K562 (cell line): ENCODE data around the gene ADRA2B. TPM values are rescaled to one million over a fixed set of nuclear protein-coding genes. Genes with fewer than 3 reads are reported as not detected.

Experiments
- ATAC-seq: fragments of 200-7000 bp; cut with Tn5 transposase; 3 replicates; pipeline ENCODE4 v1.9.1; 2020; ENCODE audit warnings: moderate library complexity
- BruUV-seq: library from RNA; stranded (reverse); fragments of 400-500 nt; replicated peaks from 2 replicates; lab custom pipeline; 2021; lab: Mats Ljungman, UMichigan
- CTCF ChIA-PET: fragments of 300-600 bp; formaldehyde crosslinking; extraction: SDS; loops from one replicate; lab custom pipeline; 2021; ENCODE audit warnings: low intra/inter-chr PET ratio; lab: Yijun Ruan, JAX
- POLR2A ChIA-PET: fragments of 300-600, 350-650 bp; sonication (Branson Sonifier 250); formaldehyde crosslinking; extraction: SDS; loops from one replicate; lab custom pipeline; 2021; ENCODE audit warnings: antibody characterized with exemption, inconsistent platforms; lab: Yijun Ruan, JAX
- DNase-seq, 4 experiments: peaks; one replicate each; pipeline versions ENCODE4 v3.0.0 to v3.0.0-alpha.2; 2011 to 2018; ENCODE audit warnings: low spot score in 3 of 4, mixed read lengths in 3 of 4; ENCODE audit errors: extremely low read depth in 1 of 4
- FAIRE-seq: peaks from 2 replicates; lab custom pipeline; 2011; peaks lifted over from hg19 to GRCh38; lab: Jason Lieb, UNC
- H2AFZ ChIP-seq: 2 replicates; pipeline ENCODE4 v1.6.0; 2011; ENCODE audit warnings: low read depth, low read length, control low read depth, inconsistent platforms
- H3K27ac ChIP-seq: fragments of 200-600 bp; 3 replicates; pipeline ENCODE4 v1.8.0; 2011; ENCODE audit warnings: low read depth, mild to moderate bottlenecking, control low read depth, inconsistent platforms, low read length, moderate library complexity, mixed read lengths; ENCODE audit errors: extremely low read depth
- H3K27me3 ChIP-seq, 2 experiments: fragments of 300-600 bp in 1 of 2; 2 replicates in 1 of 2; 3 replicates in 1 of 2; pipeline versions ENCODE4 v1.6.0 to v1.8.0; 2011; ENCODE audit warnings: inconsistent platforms in 2 of 2, low read length in 2 of 2, mild to moderate bottlenecking in 1 of 2, mixed read lengths in 1 of 2, moderate library complexity in 1 of 2; ENCODE audit not compliant: control insufficient read depth in 2 of 2, insufficient read depth in 2 of 2
- H3K36me3 ChIP-seq: fragments of 300-600 bp; 3 replicates; pipeline ENCODE4 v1.8.0; 2011; ENCODE audit warnings: mild to moderate bottlenecking, low read length, inconsistent platforms; ENCODE audit not compliant: control insufficient read depth, insufficient read depth
- H3K4me1 ChIP-seq, 2 experiments: fragments of 200-600 bp in 1 of 2; replicated peaks in 1 of 2; 2 replicates in 1 of 2; 3 replicates in 1 of 2; pipeline versions ENCODE4 v1.5.1 to v1.8.0; 2011; ENCODE audit warnings: inconsistent platforms in 2 of 2, low read length in 2 of 2, mild to moderate bottlenecking in 1 of 2, mixed read lengths in 1 of 2, moderate library complexity in 1 of 2; ENCODE audit not compliant: control insufficient read depth in 2 of 2, insufficient read depth in 2 of 2
- H3K4me2 ChIP-seq: 2 replicates; pipeline ENCODE4 v1.6.1; 2011; ENCODE audit warnings: low read length, control low read depth, inconsistent platforms, mixed read lengths; ENCODE audit not compliant: insufficient read depth
- H3K4me3 ChIP-seq: fragments of 200-600 bp; sonication (generic), shearing (Covaris generic); 2 replicates; pipeline ENCODE4 v1.5.1; 2016; ENCODE audit warnings: control low read depth, inconsistent platforms
- H3K79me2 ChIP-seq: fragments of 200-600 bp; 3 replicates; pipeline ENCODE4 v1.8.0; 2011; ENCODE audit warnings: low read length, inconsistent platforms; ENCODE audit not compliant: control insufficient read depth, insufficient read depth
- H3K9ac ChIP-seq, 2 experiments: 2 replicates each; pipeline versions ENCODE4 v1.6.0 to v1.6.1; 2011; ENCODE audit warnings: low read depth in 2 of 2, low read length in 2 of 2, control low read depth in 1 of 2, inconsistent platforms in 1 of 2, mild to moderate bottlenecking in 1 of 2, mixed read lengths in 1 of 2; ENCODE audit not compliant: insufficient read depth in 1 of 2
- H3K9me1 ChIP-seq: one replicate; pipeline ENCODE4 v1.6.0; 2011; ENCODE audit warnings: inconsistent platforms, mild to moderate bottlenecking, low read length, moderate library complexity; ENCODE audit not compliant: control insufficient read depth, insufficient read depth
- H3K9me3 ChIP-seq: replicated peaks from 2 replicates; pipeline ENCODE4 v1.5.1; 2011; ENCODE audit warnings: low read depth, low read length, inconsistent platforms; ENCODE audit not compliant: control insufficient read depth, insufficient read depth
- H4K20me1 ChIP-seq: replicated peaks from 2 replicates; pipeline ENCODE4 v1.6.1; 2011; ENCODE audit warnings: low read length, inconsistent platforms, mixed read lengths; ENCODE audit not compliant: control insufficient read depth, insufficient read depth
- CCNT2 ChIP-seq: IDR thresholded peaks from 2 replicates; pipeline ENCODE4 v1.6.1; 2011; ENCODE audit warnings: borderline replicate concordance, low read depth, mild to moderate bottlenecking, moderate library complexity, mixed read lengths, low read length; ENCODE audit not compliant: insufficient read length; ENCODE audit errors: extremely low read depth
- CREM ChIP-seq: IDR thresholded peaks from 2 replicates; pipeline ENCODE4 v1.6.1; 2014; ENCODE audit warnings: antibody characterized with exemption, low read depth
- CTCF ChIP-seq, 3 experiments: IDR thresholded peaks in 2 of 3; conservative IDR thresholded peaks in 1 of 3; 2 replicates each; pipeline ENCODE4 v1.5.1; 2011 to 2012; ENCODE audit warnings: low read length in 3 of 3, mild to moderate bottlenecking in 3 of 3, control low read depth in 2 of 3, improper control_type of control experiment in 1 of 3, inconsistent platforms in 1 of 3, low read depth in 1 of 3, mixed read lengths in 1 of 3, moderate library complexity in 1 of 3; ENCODE audit not compliant: insufficient read depth in 2 of 3
- CXXC5 ChIP-seq: fragments of 250-450 bp; sonication (Bioruptor Pico); IDR thresholded peaks from 2 replicates; pipeline ENCODE4 v1.8.0; 2022; ENCODE audit warnings: inconsistent platforms, mild to moderate bottlenecking, moderate library complexity
- EGR1 ChIP-seq: fragments of 450-650 bp; conservative IDR thresholded peaks from 2 replicates; pipeline ENCODE4 v1.6.1; 2017; ENCODE audit warnings: mild to moderate bottlenecking
- GATAD2A ChIP-seq: fragments of 450-650 bp; IDR thresholded peaks from 2 replicates; pipeline ENCODE4 v1.6.1; 2017
- HMG20A ChIP-seq: fragments of 450-650 bp; formaldehyde crosslinking; conservative IDR thresholded peaks from 2 replicates; pipeline ENCODE4 v1.4.0; 2020; ENCODE audit warnings: mild to moderate bottlenecking, mixed read lengths
- PML ChIP-seq: IDR thresholded peaks from 2 replicates; pipeline ENCODE4 v1.6.1; 2012; ENCODE audit warnings: low read length, inconsistent platforms
- PYGO2 ChIP-seq: fragments of 450-650 bp; IDR thresholded peaks from 2 replicates; pipeline ENCODE4 v1.6.1; 2016; ENCODE audit warnings: mild to moderate bottlenecking, missing genetic modification characterization, moderate library complexity, missing compliant biosample characterization
- RAD21 ChIP-seq, 2 experiments: fragments of 250-450 bp in 1 of 2; fragments of 450-650 bp in 1 of 2; sonication (Bioruptor Pico) in 1 of 2; formaldehyde crosslinking in 1 of 2; IDR thresholded peaks in 1 of 2; conservative IDR thresholded peaks in 1 of 2; 2 replicates each; pipeline versions ENCODE4 v1.4.0 to v1.8.0; 2020 to 2022; ENCODE audit warnings: mild to moderate bottlenecking in 2 of 2, moderate library complexity in 1 of 2
- RCOR1 ChIP-seq, 2 experiments: IDR thresholded peaks; 2 replicates each; pipeline ENCODE4 v1.6.1; 2012; ENCODE audit warnings: low read depth in 2 of 2, low read length in 2 of 2, borderline replicate concordance in 1 of 2, improper control_type of control experiment in 1 of 2
- RHOXF2B ChIP-seq: fragments of 250-450 bp; sonication (Bioruptor Pico); conservative IDR thresholded peaks from 2 replicates; pipeline ENCODE4 v1.5.1; 2021
- SMAD2 ChIP-seq: fragments of 150-350 bp; IDR thresholded peaks from 2 replicates; pipeline ENCODE4 v1.6.1; 2014; ENCODE audit warnings: low read depth, mild to moderate bottlenecking, low read length
- SMC3 ChIP-seq: conservative IDR thresholded peaks from 2 replicates; pipeline ENCODE4 v1.6.1; 2011; ENCODE audit warnings: low read depth, low read length, improper control_type of control experiment; ENCODE audit not compliant: insufficient read depth
- ZNF174 ChIP-seq: fragments of 250-450 bp; sonication (Bioruptor Pico); IDR thresholded peaks from 2 replicates; pipeline ENCODE4 v1.4.0; 2020; ENCODE audit warnings: mild to moderate bottlenecking
- ZNF717 ChIP-seq: fragments of 250-450 bp; sonication (Bioruptor Pico); IDR thresholded peaks from 2 replicates; pipeline ENCODE4 v1.5.0; 2021
- ZNF780A ChIP-seq: fragments of 250-450 bp; sonication (Bioruptor Pico); IDR thresholded peaks from 2 replicates; pipeline ENCODE4 v1.5.0; 2021; ENCODE audit warnings: mild to moderate bottlenecking
- WGBS: fragments of 100-300 bp; shearing (Covaris generic); methylation state at CpG from one replicate; pipeline ENCODE4 v1.1.6; 2016; ENCODE audit warnings: low coverage, mixed read lengths; ENCODE audit not compliant: insufficient coverage; ENCODE audit errors: missing lambda C conversion rate; 5-methylcytosine and 5-hydroxymethylcytosine counted together
- in situ Hi-C: fragments of 300-500 bp; cut with MboI; formaldehyde crosslinking; loops from 4 replicates; pipeline ENCODE4 v1.15.0; 2018; ENCODE audit warnings: inconsistent platforms, mixed read lengths
- intact Hi-C: fragments of 100-400 bp; cut with micrococcal nuclease; formaldehyde crosslinking; loops from 2 replicates; pipeline ENCODE4 v1.14.2; 2022
- polyA plus RNA-seq, 8 experiments: library from polyadenylated mRNA; depleted of rRNA in 4 of 8; stranded (reverse) in 5 of 8; unstranded in 3 of 8; fragments of >200 nt; fragmentation: Nextera tagmentation in 2 of 8; fragmentation: Illumina TruSeq in 1 of 8; extraction: Ambion mirVana in 2 of 8; extraction: Trizol in 1 of 8; gene quantifications; 2 replicates each; pipeline versions ENCODE4 v1.2.1 to v1.2.3, GENCODE V29; 2011 to 2014; ENCODE audit warnings: inconsistent platforms in 1 of 8, missing spikeins in 1 of 8
- total RNA-seq, 7 experiments: library from RNA; depleted of rRNA in 6 of 7; stranded (reverse); fragments of >200 nt in 6 of 7; fragmentation: Illumina TruSeq in 2 of 7; extraction: Trizol in 2 of 7; gene quantifications; 2 replicates each; pipeline versions ENCODE4 v1.2.1 to v1.2.3, GENCODE V29; 2011 to 2021; ENCODE audit warnings: low replicate concordance in 1 of 7

The ADRA2B gene
- total and polyA plus RNA-seq, 9 of the 15 experiments (the other 6 are each of a cell fraction or from before 2014, with no cell fraction given): not detected

GRCh38 chr2:96143231-96143847, 27.0 kb upstream of the ADRA2B start (continued):
- TF ChIP-seq CCNT2: no peak
- no peak for TF ChIP-seq HMG20A (CRISPR knock-in tag)

- 36% methylated on average over 23 of the region's 26 CpGs for WGBS
- Histone ChIP-seq H3K79me2 (no peaks in the 10 kb centered on the region), H3K4me3 (no peak overlapping the region), H3K36me3 (no peaks in the 10 kb centered on the region), H3K4me2 (peak overlapping the region; percentile 14; the same call in 1 of the 2 replicates), H3K9me1 (no peaks in the 10 kb centered on the region), H3K9ac (peak overlapping the region in 1 of 2 experiments; percentile 50; a peak in 2 of 4 replicates), H3K27ac (no peak overlapping the region), H3K27me3 (peaks cover 2 to 19% of the 10 kb centered on the region in 2 experiments; a peak in 3 of 5 replicates), H3K4me1 (peaks cover 18 to 33% of the 10 kb centered on the region in 2 experiments), H4K20me1 (0 out of 2 replicates have a peak, but pooled peaks cover 5% of the 10 kb centered on the region), H3K9me3 (no peaks in the 10 kb centered on the region), H2AFZ (peak overlapping the region; percentile 74)
- in situ Hi-C loops (no loop called here), intact Hi-C loops (no loop called here)
- DNase-seq: peak; percentile 63 to 79 (median 77)
- CTCF ChIA-PET: no interaction called here
- no TSS peak for BruUV-seq
- peak; percentile 69 for FAIRE-seq
- ATAC-seq: peak; percentile 86
- POLR2A ChIA-PET: interaction anchor here (0.6 kb wide), 2 partner anchors 13 to 42 kb away, joined by 3 to 4 read pairs; no protein-coding TSS in a partner anchor
- TF ChIP-seq SMC3 (peak; percentile 35; the same call in 1 of the 2 replicates), PML (no peak), ZNF174 (CRISPR knock-in tag) (no peak), CTCF (IDR thresholded peaks at IDR 0.05 in 2 of 3, conservative IDR thresholded peaks at IDR 0.05 in 1 of 3; ENCODE audit: insufficient read depth in 2 of 3, low read depth in 1 of 3, low read length in 3 of 3) (peak; percentile 73 to 76 (median 74)), RAD21 (CRISPR knock-in tag; conservative IDR thresholded peaks at IDR 0.05 in 1 of 2, IDR thresholded peaks at IDR 0.05 in 1 of 2) (peak in 1 of 2 experiments; percentile 46; a peak in 2 of 4 replicates), GATAD2A (no peak), CXXC5 (CRISPR knock-in tag) (no peak), RCOR1 (IDR thresholded peaks at IDR 0.05; ENCODE audit: borderline replicate concordance in 1 of 2, low read depth in 2 of 2, low read length in 2 of 2) (no peak), ZNF717 (CRISPR knock-in tag) (no peak), RHOXF2B (CRISPR knock-in tag) (no peak), EGR1 (peak; percentile 75), PYGO2 (tag) (no peak), ZNF780A (CRISPR knock-in tag) (no peak), CREM (0 out of 2 replicates have a peak, but pooled peaks have one; percentile 31), SMAD2 (no peak)
These were observed 26.1 kb upstream of the ADRA2B start for GRCh38 chr2:96142217-96143113.
